GM12874 (cell line): ENCODE results near the gene SEPSECS.

Experiments used
- CTCF ChIP-seq: IDR thresholded peaks from 2 replicates; pipeline ENCODE4 v1.5.1; 2011; ENCODE audit warnings: low read depth, mild to moderate bottlenecking, control low read depth, low read length, moderate library complexity; ENCODE audit not compliant: insufficient read depth

SEPSECS gene

DNA sequence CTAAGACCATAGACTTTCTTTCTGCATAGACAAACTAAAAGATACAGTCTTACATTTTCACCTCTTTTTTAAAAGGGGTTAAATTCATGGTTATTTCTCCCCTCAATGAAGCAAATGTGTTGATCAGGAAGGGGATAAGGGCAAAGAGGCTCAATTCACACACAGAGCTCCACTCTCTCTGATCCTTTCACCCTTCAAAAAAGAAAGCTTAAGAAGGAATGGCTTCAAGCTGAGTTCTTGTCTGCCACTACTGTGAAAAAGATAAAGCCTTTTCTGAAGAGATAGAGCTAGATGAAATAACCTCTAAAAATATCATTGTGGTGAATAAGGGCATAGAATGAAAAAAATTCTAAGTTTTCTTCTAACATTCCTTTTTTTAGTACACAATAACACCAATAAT is 28.3 kb downstream of the SEPSECS start:
- TF ChIP-seq CTCF, result no peak

- no peak for TF ChIP-seq CTCF
These were observed 28.9 kb downstream of the SEPSECS start for GRCh38 chr4:25131381-25131780.

DNA sequence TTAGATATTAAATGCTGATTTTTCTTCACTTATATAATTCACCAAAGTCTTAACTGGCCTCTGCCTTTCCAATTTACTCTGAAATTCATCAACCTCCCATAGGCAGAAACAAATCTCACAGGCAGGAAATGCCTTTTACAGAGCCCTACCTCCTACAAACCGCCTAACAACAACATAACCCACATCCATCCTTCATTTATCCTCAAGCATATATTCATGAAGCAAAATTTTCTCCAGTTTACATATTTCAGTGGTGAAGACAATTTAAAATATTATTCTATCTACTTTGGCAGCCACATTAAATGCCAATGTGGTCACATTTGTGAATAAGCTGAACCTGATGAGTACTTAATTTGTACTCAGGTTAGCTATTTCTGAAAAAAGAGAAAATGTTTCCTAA is 30.3 kb downstream of the SEPSECS start:
- no peak for TF ChIP-seq CTCF

- no peak for TF ChIP-seq CTCF
These were observed 31.6 kb downstream of the SEPSECS start for GRCh38 chr4:25128671-25129070.

- no peak for TF ChIP-seq CTCF
These were observed 37.0 kb downstream of the SEPSECS start for GRCh38 chr4:25123236-25123635.

DNA sequence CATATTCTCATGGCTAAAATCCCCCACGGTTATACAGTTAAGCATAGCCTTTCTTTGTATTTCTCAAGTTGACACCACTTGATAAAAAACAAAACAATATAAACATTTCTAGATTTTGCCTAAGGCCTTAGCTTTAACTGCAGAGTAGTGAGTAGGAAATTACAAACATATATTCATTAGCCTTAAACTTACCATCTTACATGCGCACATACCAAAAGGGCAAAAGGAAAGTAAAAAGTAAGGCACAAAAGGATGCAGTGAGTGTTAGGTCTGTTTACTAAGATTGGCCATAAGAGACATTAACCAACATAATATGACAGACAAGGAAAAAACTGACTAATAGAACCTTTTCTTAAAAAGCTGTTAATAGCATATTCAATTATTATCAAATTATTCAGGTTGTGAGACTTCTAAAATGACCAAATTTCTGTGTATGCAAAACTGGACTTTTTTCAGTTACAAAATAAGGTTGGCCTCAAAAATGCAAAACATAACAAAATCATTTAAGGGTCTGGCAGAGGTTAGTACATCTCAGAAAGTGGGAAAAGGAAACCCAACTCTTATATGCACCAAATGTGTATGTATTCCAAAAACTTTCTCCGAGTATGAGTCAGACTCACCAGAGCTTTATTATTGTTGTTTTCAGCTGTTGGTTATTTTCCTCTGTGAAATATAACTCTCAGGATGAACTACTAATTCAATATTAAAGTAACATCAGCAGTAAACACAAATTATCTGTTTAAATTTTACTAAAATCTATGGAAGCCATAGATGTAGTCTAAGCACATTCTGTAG is 39.9 kb downstream of the SEPSECS start:
- TF ChIP-seq CTCF, result no peak

- no peak for TF ChIP-seq CTCF
These were observed 42.4 kb downstream of the SEPSECS start for GRCh38 chr4:25117716-25118472.
